ENCODE data around the gene FBXL20. TPM values are rescaled to one million over a fixed set of nuclear protein-coding genes. Genes with fewer than 3 reads are reported as not detected.

Gene FBXL20
- total and polyA plus RNA-seq, 10 of the 15 experiments (the other 5 are each of a cell fraction or from before 2014, with no cell fraction given), result 1.2 to 8.3 (median 4.4) TPM

DNA sequence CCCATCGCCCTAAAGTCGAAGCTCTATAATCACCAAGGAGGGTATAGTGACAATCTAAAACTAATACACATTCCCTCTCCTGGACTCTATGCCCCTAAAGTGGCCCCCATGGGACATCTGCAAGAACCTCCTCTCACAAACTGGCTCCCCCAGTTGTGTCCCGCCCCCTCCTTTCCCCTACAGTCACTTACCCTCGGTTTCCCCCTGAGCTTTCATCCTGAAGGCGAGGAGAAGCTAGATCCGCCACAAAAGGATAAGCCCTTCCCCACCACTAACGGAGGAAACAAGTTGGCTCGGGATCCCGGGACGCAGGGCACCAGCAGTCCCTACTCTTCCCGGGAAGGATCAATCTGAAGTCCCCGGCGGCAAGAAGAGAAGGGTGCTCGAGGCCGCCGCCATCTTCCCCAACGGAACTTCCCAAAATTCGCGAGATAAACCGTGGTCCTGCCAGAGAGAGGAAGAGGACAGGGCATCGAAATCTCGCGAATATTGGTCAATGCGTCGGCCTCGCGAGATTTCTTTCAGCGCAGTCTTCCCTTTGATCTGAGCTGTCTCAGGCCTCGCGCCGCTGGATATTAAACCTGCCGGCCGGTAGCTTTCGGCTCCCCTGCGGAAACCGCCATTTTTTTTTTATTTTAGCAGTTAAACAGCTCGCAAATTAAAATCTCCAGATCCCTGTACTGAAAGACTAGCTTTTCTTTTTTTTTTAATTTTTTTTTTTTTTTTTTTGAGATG, 49.6 kb upstream of the FBXL20 start, which contains the start of gene MED1 (continued):
- TF ChIP-seq SREBF1 (IDR thresholded peaks at IDR 0.05; ENCODE audit: low read length), result no peak
- peak; percentile 86 for TF ChIP-seq SMAD5 (IDR thresholded peaks at IDR 0.05; ENCODE audit: low read depth)
- TF ChIP-seq NBN (IDR thresholded peaks at IDR 0.05), result 0 out of 2 replicates have a peak, but pooled peaks have one; percentile 54
- TF ChIP-seq, protein P1, sequence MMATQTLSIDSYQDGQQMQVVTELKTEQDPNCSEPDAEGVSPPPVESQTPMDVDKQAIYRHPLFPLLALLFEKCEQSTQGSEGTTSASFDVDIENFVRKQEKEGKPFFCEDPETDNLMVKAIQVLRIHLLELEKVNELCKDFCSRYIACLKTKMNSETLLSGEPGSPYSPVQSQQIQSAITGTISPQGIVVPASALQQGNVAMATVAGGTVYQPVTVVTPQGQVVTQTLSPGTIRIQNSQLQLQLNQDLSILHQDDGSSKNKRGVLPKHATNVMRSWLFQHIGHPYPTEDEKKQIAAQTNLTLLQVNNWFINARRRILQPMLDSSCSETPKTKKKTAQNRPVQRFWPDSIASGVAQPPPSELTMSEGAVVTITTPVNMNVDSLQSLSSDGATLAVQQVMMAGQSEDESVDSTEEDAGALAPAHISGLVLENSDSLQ (IDR thresholded peaks at IDR 0.05), result peak; percentile 77
- TF ChIP-seq ZNF622 (IDR thresholded peaks at IDR 0.05), result no peak
- TF ChIP-seq, protein P2, sequence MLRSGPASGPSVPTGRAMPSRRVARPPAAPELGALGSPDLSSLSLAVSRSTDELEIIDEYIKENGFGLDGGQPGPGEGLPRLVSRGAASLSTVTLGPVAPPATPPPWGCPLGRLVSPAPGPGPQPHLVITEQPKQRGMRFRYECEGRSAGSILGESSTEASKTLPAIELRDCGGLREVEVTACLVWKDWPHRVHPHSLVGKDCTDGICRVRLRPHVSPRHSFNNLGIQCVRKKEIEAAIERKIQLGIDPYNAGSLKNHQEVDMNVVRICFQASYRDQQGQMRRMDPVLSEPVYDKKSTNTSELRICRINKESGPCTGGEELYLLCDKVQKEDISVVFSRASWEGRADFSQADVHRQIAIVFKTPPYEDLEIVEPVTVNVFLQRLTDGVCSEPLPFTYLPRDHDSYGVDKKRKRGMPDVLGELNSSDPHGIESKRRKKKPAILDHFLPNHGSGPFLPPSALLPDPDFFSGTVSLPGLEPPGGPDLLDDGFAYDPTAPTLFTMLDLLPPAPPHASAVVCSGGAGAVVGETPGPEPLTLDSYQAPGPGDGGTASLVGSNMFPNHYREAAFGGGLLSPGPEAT (IDR thresholded peaks at IDR 0.05; ENCODE audit: low read depth), result peak; percentile 96
- TF ChIP-seq CHD4 (IDR thresholded peaks at IDR 0.05), result no peak
- peak; percentile 99; the same call in 1 of the 2 replicates for TF ChIP-seq RCOR1 (conservative IDR thresholded peaks at IDR 0.05; ENCODE audit: low read depth, low read length)
- TF ChIP-seq POLR2AphosphoS5 (IDR thresholded peaks at IDR 0.05; ENCODE audit: low read length), result peak; percentile 96
- TF ChIP-seq EGR1 (IDR thresholded peaks at IDR 0.05; ENCODE audit: borderline replicate concordance in 1 of 2, low read depth in 2 of 2, low read length in 2 of 2), result peak in 1 of 2 experiments; percentile 62; a peak in 2 of 3 replicates
- no peak for TF ChIP-seq KAT2A (conservative IDR thresholded peaks at IDR 0.05; ENCODE audit: control insufficient read depth, low read depth, low read length)
- no peak for TF ChIP-seq JUND (IDR thresholded peaks at IDR 0.05; ENCODE audit: low read depth, low read length)
- TF ChIP-seq, protein P3, sequence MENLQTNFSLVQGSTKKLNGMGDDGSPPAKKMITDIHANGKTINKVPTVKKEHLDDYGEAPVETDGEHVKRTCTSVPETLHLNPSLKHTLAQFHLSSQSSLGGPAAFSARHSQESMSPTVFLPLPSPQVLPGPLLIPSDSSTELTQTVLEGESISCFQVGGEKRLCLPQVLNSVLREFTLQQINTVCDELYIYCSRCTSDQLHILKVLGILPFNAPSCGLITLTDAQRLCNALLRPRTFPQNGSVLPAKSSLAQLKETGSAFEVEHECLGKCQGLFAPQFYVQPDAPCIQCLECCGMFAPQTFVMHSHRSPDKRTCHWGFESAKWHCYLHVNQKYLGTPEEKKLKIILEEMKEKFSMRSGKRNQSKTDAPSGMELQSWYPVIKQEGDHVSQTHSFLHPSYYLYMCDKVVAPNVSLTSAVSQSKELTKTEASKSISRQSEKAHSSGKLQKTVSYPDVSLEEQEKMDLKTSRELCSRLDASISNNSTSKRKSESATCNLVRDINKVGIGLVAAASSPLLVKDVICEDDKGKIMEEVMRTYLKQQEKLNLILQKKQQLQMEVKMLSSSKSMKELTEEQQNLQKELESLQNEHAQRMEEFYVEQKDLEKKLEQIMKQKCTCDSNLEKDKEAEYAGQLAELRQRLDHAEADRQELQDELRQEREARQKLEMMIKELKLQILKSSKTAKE (IDR thresholded peaks at IDR 0.05; ENCODE audit: low read depth, poor library complexity, severe bottlenecking), result no peak
- TF ChIP-seq BRCA1 (IDR thresholded peaks at IDR 0.05; ENCODE audit: low read depth, low read length), result peak; percentile 89
- no peak for TF ChIP-seq MYC (IDR thresholded peaks at IDR 0.05; ENCODE audit: insufficient read depth, insufficient read length, insufficient replicate concordance, low read length, severe bottlenecking)
- peak; percentile 97 for TF ChIP-seq TAF1 (IDR thresholded peaks at IDR 0.05; ENCODE audit: borderline replicate concordance, low read depth, low read length)
- no peak for TF ChIP-seq TARDBP (IDR thresholded peaks at IDR 0.05; ENCODE audit: borderline replicate concordance)
- peak; percentile 67; the same call in 1 of the 2 replicates for TF ChIP-seq SIN3A (IDR thresholded peaks at IDR 0.05; ENCODE audit: low read depth, low read length)
- TF ChIP-seq HDAC6 (IDR thresholded peaks at IDR 0.05; ENCODE audit: unreplicated experiment), result no peak
- TF ChIP-seq, protein P4, sequence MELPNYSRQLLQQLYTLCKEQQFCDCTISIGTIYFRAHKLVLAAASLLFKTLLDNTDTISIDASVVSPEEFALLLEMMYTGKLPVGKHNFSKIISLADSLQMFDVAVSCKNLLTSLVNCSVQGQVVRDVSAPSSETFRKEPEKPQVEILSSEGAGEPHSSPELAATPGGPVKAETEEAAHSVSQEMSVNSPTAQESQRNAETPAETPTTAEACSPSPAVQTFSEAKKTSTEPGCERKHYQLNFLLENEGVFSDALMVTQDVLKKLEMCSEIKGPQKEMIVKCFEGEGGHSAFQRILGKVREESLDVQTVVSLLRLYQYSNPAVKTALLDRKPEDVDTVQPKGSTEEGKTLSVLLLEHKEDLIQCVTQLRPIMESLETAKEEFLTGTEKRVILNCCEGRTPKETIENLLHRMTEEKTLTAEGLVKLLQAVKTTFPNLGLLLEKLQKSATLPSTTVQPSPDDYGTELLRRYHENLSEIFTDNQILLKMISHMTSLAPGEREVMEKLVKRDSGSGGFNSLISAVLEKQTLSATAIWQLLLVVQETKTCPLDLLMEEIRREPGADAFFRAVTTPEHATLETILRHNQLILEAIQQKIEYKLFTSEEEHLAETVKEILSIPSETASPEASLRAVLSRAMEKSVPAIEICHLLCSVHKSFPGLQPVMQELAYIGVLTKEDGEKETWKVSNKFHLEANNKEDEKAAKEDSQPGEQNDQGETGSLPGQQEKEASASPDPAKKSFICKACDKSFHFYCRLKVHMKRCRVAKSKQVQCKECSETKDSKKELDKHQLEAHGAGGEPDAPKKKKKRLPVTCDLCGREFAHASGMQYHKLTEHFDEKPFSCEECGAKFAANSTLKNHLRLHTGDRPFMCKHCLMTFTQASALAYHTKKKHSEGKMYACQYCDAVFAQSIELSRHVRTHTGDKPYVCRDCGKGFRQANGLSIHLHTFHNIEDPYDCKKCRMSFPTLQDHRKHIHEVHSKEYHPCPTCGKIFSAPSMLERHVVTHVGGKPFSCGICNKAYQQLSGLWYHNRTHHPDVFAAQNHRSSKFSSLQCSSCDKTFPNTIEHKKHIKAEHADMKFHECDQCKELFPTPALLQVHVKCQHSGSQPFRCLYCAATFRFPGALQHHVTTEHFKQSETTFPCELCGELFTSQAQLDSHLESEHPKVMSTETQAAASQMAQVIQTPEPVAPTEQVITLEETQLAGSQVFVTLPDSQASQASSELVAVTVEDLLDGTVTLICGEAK (IDR thresholded peaks at IDR 0.05; ENCODE audit: borderline replicate concordance), result peak; percentile 69; the same call in 1 of the 2 replicates

Data from GM12878 (cell line).